Peyer's patch (tissue), 4 donors: ENCODE measurements around the gene PFKL.

Source experiments
- POLR2A ChIP-seq, 2 donors: fragments of 450-650 bp; IDR thresholded peaks; one replicate each; pipeline ENCODE4 v1.5.1; 2017; ENCODE audit warnings: antibody characterized with exemption in 2 of 2, mild to moderate bottlenecking in 2 of 2, moderate library complexity in 2 of 2
- TF ChIP-seq, protein P1 (sequence below), 6 experiments: fragments of 450-650 bp in 4 of 6; fragments of 200-600 bp in 2 of 6; sonication (generic) in 1 of 6; IDR thresholded peaks; one replicate each; pipeline ENCODE4 v1.5.1; 2017 to 2019; ENCODE audit warnings: antibody characterized with exemption in 6 of 6, mild to moderate bottlenecking in 3 of 6, moderate library complexity in 1 of 6

DNA sequence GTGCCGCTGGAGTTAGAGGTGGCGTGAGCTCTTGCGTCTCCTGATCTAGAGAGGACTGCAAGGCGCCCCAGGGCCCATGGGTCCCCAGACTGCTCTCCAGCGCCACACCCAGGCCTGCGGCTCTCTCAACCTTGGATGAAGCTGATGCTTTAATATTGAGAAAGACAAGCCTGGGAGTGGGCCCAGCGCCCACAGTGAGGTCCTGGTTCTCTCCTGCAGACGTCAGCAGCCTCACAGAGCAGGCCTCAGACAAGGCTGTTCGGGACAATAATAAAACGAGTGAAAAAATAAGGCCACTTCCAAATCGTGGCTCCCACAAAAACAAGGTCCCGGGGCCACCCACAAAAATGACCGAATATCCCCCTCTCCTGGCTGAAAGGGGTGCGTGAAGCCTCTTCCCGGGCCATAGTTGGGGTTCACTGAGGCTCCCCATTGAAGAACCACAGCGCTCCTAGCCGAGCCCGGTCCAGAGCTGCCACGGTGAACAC, 32.2 kb upstream of the PFKL start:
- TF ChIP-seq POLR2A (IDR thresholded peaks at IDR 0.05) = no peak
- TF ChIP-seq, protein P1, sequence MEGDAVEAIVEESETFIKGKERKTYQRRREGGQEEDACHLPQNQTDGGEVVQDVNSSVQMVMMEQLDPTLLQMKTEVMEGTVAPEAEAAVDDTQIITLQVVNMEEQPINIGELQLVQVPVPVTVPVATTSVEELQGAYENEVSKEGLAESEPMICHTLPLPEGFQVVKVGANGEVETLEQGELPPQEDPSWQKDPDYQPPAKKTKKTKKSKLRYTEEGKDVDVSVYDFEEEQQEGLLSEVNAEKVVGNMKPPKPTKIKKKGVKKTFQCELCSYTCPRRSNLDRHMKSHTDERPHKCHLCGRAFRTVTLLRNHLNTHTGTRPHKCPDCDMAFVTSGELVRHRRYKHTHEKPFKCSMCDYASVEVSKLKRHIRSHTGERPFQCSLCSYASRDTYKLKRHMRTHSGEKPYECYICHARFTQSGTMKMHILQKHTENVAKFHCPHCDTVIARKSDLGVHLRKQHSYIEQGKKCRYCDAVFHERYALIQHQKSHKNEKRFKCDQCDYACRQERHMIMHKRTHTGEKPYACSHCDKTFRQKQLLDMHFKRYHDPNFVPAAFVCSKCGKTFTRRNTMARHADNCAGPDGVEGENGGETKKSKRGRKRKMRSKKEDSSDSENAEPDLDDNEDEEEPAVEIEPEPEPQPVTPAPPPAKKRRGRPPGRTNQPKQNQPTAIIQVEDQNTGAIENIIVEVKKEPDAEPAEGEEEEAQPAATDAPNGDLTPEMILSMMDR (IDR thresholded peaks at IDR 0.05) = peak in 4 of 6 experiments; percentile 2 to 45 (median 30)
